Measurements from ENCODE around the gene LAMA3.

Gene LAMA3

GRCh38 chr18:23772327-23773024, 83.2 kb downstream of the LAMA3 start:
- no peak overlapping the region for H2AK5ac ChIP-seq (ENCODE audit: low read length, severe bottlenecking)
- H3K14ac ChIP-seq (ENCODE audit: low read length in 2 of 2) = no peak overlapping the region
- no peak overlapping the region for H2BK15ac ChIP-seq (ENCODE audit: low read depth, poor library complexity, severe bottlenecking)
- no peak overlapping the region for H3K27ac ChIP-seq (ENCODE audit: low read length, poor library complexity, severe bottlenecking)
- H3K9me3 ChIP-seq (ENCODE audit: control insufficient read depth, low read length) = no peaks in the 10 kb centered on the region
- DNase-seq = no peak
- no peak overlapping the region for H2BK120ac ChIP-seq (ENCODE audit: low read depth, low read length)
- H3K23ac ChIP-seq (ENCODE audit: low read length in 2 of 2) = no peak overlapping the region
- no peak overlapping the region for H4K8ac ChIP-seq (ENCODE audit: low read length)
- H3K4me3 ChIP-seq (ENCODE audit: insufficient read depth in 1 of 2, low read depth in 1 of 2, low read length in 2 of 2) = no peak overlapping the region
- no peaks in the 10 kb centered on the region for H3K79me1 ChIP-seq (replicated peaks; ENCODE audit: low read length, poor library complexity, severe bottlenecking)
- WGBS = 93% methylated on average over 4 of the region's 4 CpGs
- no peak overlapping the region for H2BK12ac ChIP-seq (ENCODE audit: low read length in 2 of 2)
- no peak overlapping the region for H3K18ac ChIP-seq (ENCODE audit: low read depth in 1 of 2, low read length in 2 of 2)
- H3K9ac ChIP-seq (ENCODE audit: low read length) = no peak overlapping the region
- H4K91ac ChIP-seq (ENCODE audit: low read length) = no peak overlapping the region
- no peak overlapping the region for H3K4ac ChIP-seq (ENCODE audit: low read depth in 1 of 2, low read length in 2 of 2)
- no peak overlapping the region for H2AFZ ChIP-seq (ENCODE audit: low read depth, low read length)
- H2BK5ac ChIP-seq (ENCODE audit: low read depth, low read length, poor library complexity, severe bottlenecking) = no peak overlapping the region
- no peaks in the 10 kb centered on the region for H3K4me1 ChIP-seq (ENCODE audit: control insufficient read depth, insufficient read depth, low read depth, low read length)
- no peaks in the 10 kb centered on the region for H3K27me3 ChIP-seq (ENCODE audit: control insufficient read depth in 1 of 2, insufficient read depth in 1 of 2, low read length in 2 of 2)
- no peak overlapping the region for H3K4me2 ChIP-seq (ENCODE audit: low read length, poor library complexity, severe bottlenecking)
- H3K36me3 ChIP-seq (ENCODE audit: control insufficient read depth in 1 of 2, insufficient read depth in 2 of 2, low read depth in 1 of 2, low read length in 2 of 2) = peaks cover 0 to 21% of the 10 kb centered on the region in 2 experiments

GRCh38 chr18:23776306-23776705, 87.1 kb downstream of the LAMA3 start:
- Histone ChIP-seq H2BK5ac (ENCODE audit: low read depth, low read length, poor library complexity, severe bottlenecking) (no peak overlapping the region), H3K4ac (ENCODE audit: low read depth in 1 of 2, low read length in 2 of 2) (no peak overlapping the region), H3K9ac (ENCODE audit: low read length) (no peak overlapping the region), H3K9me3 (ENCODE audit: control insufficient read depth, low read length) (no peaks in the 10 kb centered on the region), H3K4me1 (ENCODE audit: control insufficient read depth, insufficient read depth, low read depth, low read length) (peaks cover 6% of the 10 kb centered on the region), H3K4me2 (ENCODE audit: low read length, poor library complexity, severe bottlenecking) (no peak overlapping the region), H2BK15ac (ENCODE audit: low read depth, poor library complexity, severe bottlenecking) (no peak overlapping the region), H3K18ac (ENCODE audit: low read depth in 1 of 2, low read length in 2 of 2) (no peak overlapping the region), H4K91ac (ENCODE audit: low read length) (no peak overlapping the region), H3K27ac (ENCODE audit: low read length, poor library complexity, severe bottlenecking) (no peak overlapping the region), H2AK5ac (ENCODE audit: low read length, severe bottlenecking) (no peak overlapping the region), H3K14ac (ENCODE audit: low read length in 2 of 2) (no peak overlapping the region), H3K79me1 (replicated peaks; ENCODE audit: low read length, poor library complexity, severe bottlenecking) (no peaks in the 10 kb centered on the region), H3K27me3 (ENCODE audit: control insufficient read depth in 1 of 2, insufficient read depth in 1 of 2, low read length in 2 of 2) (no peaks in the 10 kb centered on the region), H3K23ac (ENCODE audit: low read length in 2 of 2) (no peak overlapping the region), H3K36me3 (ENCODE audit: control insufficient read depth in 1 of 2, insufficient read depth in 2 of 2, low read depth in 1 of 2, low read length in 2 of 2) (peaks cover 0 to 30% of the 10 kb centered on the region in 2 experiments), H3K4me3 (ENCODE audit: insufficient read depth in 1 of 2, low read depth in 1 of 2, low read length in 2 of 2) (no peak overlapping the region), H2AFZ (ENCODE audit: low read depth, low read length) (no peak overlapping the region), H4K8ac (ENCODE audit: low read length) (no peak overlapping the region), H2BK120ac (ENCODE audit: low read depth, low read length) (no peak overlapping the region), H2BK12ac (ENCODE audit: low read length in 2 of 2) (no peak overlapping the region)
- DNase-seq = no peak
- 60% methylated on average over 2 of the region's 3 CpGs for WGBS

- no peaks in the 10 kb centered on the region for H3K79me1 ChIP-seq (replicated peaks; ENCODE audit: low read length, poor library complexity, severe bottlenecking)
- H3K4me2 ChIP-seq (ENCODE audit: low read length, poor library complexity, severe bottlenecking) = no peak overlapping the region
- H3K36me3 ChIP-seq (ENCODE audit: control insufficient read depth in 1 of 2, insufficient read depth in 2 of 2, low read depth in 1 of 2, low read length in 2 of 2) = peaks cover 0 to 20% of the 10 kb centered on the region in 2 experiments
- no peak overlapping the region for H3K4me3 ChIP-seq (ENCODE audit: insufficient read depth in 1 of 2, low read depth in 1 of 2, low read length in 2 of 2)
- no peak overlapping the region for H2AK5ac ChIP-seq (ENCODE audit: low read length, severe bottlenecking)
- no peaks in the 10 kb centered on the region for H3K9me3 ChIP-seq (ENCODE audit: control insufficient read depth, low read length)
- H3K23ac ChIP-seq (ENCODE audit: low read length in 2 of 2) = no peak overlapping the region
- WGBS = 100% methylated on average over 2 of the region's 2 CpGs
- H3K27me3 ChIP-seq (ENCODE audit: control insufficient read depth in 1 of 2, insufficient read depth in 1 of 2, low read length in 2 of 2) = no peaks in the 10 kb centered on the region
- H2BK15ac ChIP-seq (ENCODE audit: low read depth, poor library complexity, severe bottlenecking) = no peak overlapping the region
- H2BK5ac ChIP-seq (ENCODE audit: low read depth, low read length, poor library complexity, severe bottlenecking) = no peak overlapping the region
- H2BK120ac ChIP-seq (ENCODE audit: low read depth, low read length) = no peak overlapping the region
- no peak overlapping the region for H4K8ac ChIP-seq (ENCODE audit: low read length)
- H3K14ac ChIP-seq (ENCODE audit: low read length in 2 of 2) = no peak overlapping the region
- no peak overlapping the region for H3K18ac ChIP-seq (ENCODE audit: low read depth in 1 of 2, low read length in 2 of 2)
- H3K9ac ChIP-seq (ENCODE audit: low read length) = no peak overlapping the region
- no peak overlapping the region for H4K91ac ChIP-seq (ENCODE audit: low read length)
- no peak overlapping the region for H2BK12ac ChIP-seq (ENCODE audit: low read length in 2 of 2)
- H2AFZ ChIP-seq (ENCODE audit: low read depth, low read length) = no peak overlapping the region
- no peak overlapping the region for H3K4ac ChIP-seq (ENCODE audit: low read depth in 1 of 2, low read length in 2 of 2)
- H3K27ac ChIP-seq (ENCODE audit: low read length, poor library complexity, severe bottlenecking) = no peak overlapping the region
- no peak for DNase-seq
- H3K4me1 ChIP-seq (ENCODE audit: control insufficient read depth, insufficient read depth, low read depth, low read length) = peaks cover 6% of the 10 kb centered on the region
Observed at GRCh38 chr18:23778828-23779227, 89.6 kb downstream of the LAMA3 start.

GRCh38 chr18:23779696-23780303, 90.5 kb downstream of the LAMA3 start:
- Histone ChIP-seq H2AFZ (ENCODE audit: low read depth, low read length) (no peak overlapping the region), H2BK5ac (ENCODE audit: low read depth, low read length, poor library complexity, severe bottlenecking) (no peak overlapping the region), H3K4me3 (ENCODE audit: insufficient read depth in 1 of 2, low read depth in 1 of 2, low read length in 2 of 2) (no peak overlapping the region), H2BK120ac (ENCODE audit: low read depth, low read length) (no peak overlapping the region), H3K9me3 (ENCODE audit: control insufficient read depth, low read length) (no peaks in the 10 kb centered on the region), H3K23ac (ENCODE audit: low read length in 2 of 2) (no peak overlapping the region), H3K14ac (ENCODE audit: low read length in 2 of 2) (no peak overlapping the region), H3K36me3 (ENCODE audit: control insufficient read depth in 1 of 2, insufficient read depth in 2 of 2, low read depth in 1 of 2, low read length in 2 of 2) (peaks cover 0 to 20% of the 10 kb centered on the region in 2 experiments), H3K4me2 (ENCODE audit: low read length, poor library complexity, severe bottlenecking) (no peak overlapping the region), H3K4ac (ENCODE audit: low read depth in 1 of 2, low read length in 2 of 2) (no peak overlapping the region), H3K18ac (ENCODE audit: low read depth in 1 of 2, low read length in 2 of 2) (no peak overlapping the region), H3K27ac (ENCODE audit: low read length, poor library complexity, severe bottlenecking) (peak overlapping the region; percentile 39), H3K79me1 (replicated peaks; ENCODE audit: low read length, poor library complexity, severe bottlenecking) (no peaks in the 10 kb centered on the region), H4K8ac (ENCODE audit: low read length) (no peak overlapping the region), H2AK5ac (ENCODE audit: low read length, severe bottlenecking) (no peak overlapping the region), H3K4me1 (ENCODE audit: control insufficient read depth, insufficient read depth, low read depth, low read length) (peaks cover 8% of the 10 kb centered on the region), H3K27me3 (ENCODE audit: control insufficient read depth in 1 of 2, insufficient read depth in 1 of 2, low read length in 2 of 2) (no peaks in the 10 kb centered on the region), H2BK15ac (ENCODE audit: low read depth, poor library complexity, severe bottlenecking) (no peak overlapping the region), H2BK12ac (ENCODE audit: low read length in 2 of 2) (no peak overlapping the region), H4K91ac (ENCODE audit: low read length) (no peak overlapping the region), H3K9ac (ENCODE audit: low read length) (no peak overlapping the region)
- DNase-seq = peak; percentile 51
- 47% methylated on average over 4 of the region's 5 CpGs for WGBS
